ENCODE measurements around the gene CATSPER3. TPM values are rescaled to one million over a fixed set of nuclear protein-coding genes. Genes with fewer than 3 reads are reported as not detected.
A peak's percentile ranks its signal among the peaks of the same experiment; 100 is the strongest.

The CATSPER3 gene
- total RNA-seq, 1 donor from 2014 or later, result 0.54 TPM

DNA sequence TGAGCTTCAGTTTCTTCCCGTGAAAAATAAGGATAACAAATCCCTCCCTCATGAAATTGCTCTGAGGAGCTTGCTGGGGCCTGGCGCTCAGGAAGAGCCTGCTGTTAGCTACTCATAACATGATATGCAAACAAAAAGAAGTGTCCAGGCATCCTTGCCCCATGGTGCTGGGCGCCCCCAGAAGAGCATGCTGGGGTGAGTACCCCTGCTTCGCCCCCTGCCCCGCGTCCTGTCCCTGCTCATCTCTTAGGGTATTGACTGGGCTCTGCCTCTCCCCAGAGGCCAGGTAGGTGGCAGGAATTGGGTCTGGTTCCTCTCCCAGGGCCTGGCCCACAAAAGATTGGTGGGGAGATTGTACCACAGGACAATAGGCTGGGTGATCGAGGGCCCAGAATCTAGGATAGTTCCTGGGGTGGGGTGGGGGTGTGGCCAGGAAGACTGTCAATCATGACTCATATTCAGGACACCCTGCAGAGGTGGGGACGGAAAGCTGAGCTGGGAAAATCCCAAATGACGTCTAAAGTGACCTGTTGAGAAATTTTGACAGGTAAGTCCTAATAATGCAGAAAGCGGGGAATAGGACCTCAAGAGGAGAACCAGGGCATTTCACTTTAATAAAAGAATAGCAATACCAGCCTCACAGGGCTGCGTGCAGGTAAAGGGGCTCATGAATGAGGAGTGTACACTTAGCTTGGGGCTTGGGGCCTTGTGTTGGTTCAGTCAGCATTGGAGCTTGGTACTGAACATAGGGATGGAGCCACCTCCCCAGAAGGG is 57.4 kb downstream of the CATSPER3 start:
- no peak for DNase-seq
- Mint-ChIP-seq H3K4me1 (peaks cover 7% of the 10 kb centered on the region), H3K4me3 (no peak overlapping the region), H3K27me3 (peaks cover 54% of the 10 kb centered on the region), H3K27ac (no peak overlapping the region), H3K9me3 (peaks cover 7% of the 10 kb centered on the region), H3K36me3 (ENCODE audit: low read depth) (peaks cover 9% of the 10 kb centered on the region)
- intact Hi-C loops (cut with micrococcal nuclease), result no loop called here

DNA sequence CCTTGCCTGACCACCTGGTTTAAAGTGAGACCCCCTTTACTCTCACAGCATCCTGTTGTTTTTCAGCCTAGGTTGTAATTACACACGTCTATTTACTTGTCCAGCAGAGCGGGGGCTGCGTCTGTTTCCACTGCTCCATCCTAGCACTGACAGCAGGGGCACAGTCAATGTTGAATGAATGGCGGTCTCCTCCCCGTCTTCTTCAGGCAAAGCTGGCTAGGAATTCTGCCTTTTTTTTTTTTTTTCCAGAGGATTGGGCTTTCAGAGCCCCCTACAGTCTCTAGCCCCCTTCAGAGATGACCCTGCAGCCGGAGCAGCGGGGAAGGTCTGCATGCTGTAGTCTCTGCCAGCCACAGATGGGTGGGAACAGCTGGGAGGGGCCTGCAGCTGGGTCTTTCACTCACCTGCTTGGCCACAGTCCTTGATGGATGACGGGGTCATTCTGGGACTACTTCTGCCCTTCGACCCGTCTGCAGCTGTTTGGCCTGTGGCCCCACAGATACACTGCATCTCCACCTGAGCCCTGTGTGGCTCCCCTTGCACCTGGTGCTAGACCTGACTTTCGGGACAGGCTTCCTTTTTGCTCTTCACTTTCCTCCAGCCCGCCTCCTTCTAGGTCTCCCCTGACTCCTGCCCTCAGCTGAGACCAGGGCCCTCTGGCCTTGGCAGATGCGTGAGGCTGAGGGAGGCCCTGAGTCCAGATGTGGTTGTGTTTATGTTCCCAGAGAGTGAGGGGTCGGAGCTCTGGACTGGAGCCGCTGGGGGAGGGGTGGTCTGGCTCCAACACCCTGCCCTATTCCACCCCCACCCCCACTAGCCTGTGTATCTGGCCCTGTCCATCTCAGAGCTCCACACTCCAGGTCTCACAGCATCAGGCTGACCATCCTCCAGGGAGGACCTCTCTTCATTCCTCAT is 58.3 kb downstream of the CATSPER3 start:
- no peak overlapping the region for H3K27ac Mint-ChIP-seq
- peaks cover 60% of the 10 kb centered on the region for H3K27me3 Mint-ChIP-seq
- H3K36me3 Mint-ChIP-seq (ENCODE audit: low read depth), result peaks cover 9% of the 10 kb centered on the region
- DNase-seq, result no peak
- intact Hi-C loops (cut with micrococcal nuclease), result no loop called here
- H3K4me3 Mint-ChIP-seq, result no peak overlapping the region
- peaks cover 15% of the 10 kb centered on the region for H3K4me1 Mint-ChIP-seq
- peaks cover 7% of the 10 kb centered on the region for H3K9me3 Mint-ChIP-seq

DNA sequence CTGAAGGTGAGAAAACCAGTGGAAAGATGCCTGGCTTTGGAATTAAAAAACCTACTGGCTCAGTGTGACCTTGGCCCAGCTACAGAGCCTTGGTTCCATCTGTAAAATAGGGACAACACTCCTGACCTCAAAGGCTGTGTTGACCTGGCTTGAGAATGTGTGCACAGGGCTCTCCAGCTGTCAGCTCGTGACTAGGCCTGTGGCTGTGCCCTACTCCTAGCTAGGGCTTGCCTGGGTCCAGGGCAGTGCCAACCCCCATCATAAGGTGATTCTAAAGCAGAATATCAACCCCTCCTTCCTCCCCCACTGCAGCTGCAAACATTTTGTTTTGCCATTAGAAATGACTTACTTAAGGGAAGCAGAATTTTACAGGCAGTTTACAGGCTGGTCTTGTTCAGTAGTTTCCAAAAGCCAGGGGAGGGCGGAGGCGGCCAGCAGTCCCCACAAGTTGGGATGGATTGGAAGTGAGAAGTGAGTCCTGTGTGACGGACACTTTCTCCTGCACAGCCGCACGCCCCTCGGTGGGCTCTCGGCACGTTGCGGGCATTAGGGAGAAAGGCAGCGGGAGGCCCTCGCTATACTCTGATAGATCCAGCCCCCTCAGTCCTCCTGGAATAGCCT is 59.0 kb downstream of the CATSPER3 start:
- DNase-seq, result no peak
- Mint-ChIP-seq H3K4me1 (peaks cover 18% of the 10 kb centered on the region), H3K9me3 (peaks cover 7% of the 10 kb centered on the region), H3K4me3 (no peak overlapping the region), H3K27ac (no peak overlapping the region), H3K36me3 (ENCODE audit: low read depth) (peaks cover 9% of the 10 kb centered on the region), H3K27me3 (peaks cover 62% of the 10 kb centered on the region)
- intact Hi-C loops (cut with micrococcal nuclease), result no loop called here

DNA sequence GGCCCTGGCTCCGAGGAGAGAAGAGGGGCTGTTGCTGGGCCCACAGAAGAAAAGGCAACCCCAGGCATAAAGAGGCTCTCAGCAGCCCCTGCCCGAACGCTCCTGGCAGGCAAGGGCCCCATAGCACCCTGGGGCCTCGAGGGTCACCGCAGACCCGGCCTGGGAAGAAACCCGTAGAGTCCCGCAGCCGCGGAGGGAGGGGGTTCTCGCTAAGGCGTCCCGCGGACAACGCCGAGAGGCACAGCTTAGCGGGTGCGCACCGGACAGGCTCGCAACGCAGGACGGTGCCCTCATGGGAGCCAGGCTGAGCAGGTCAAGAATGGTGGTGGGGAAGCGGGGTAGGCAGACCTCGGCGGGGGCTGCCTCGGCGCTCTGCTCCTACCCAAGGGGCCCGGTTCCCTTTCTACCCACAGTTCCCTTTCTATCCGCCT is 59.6 kb downstream of the CATSPER3 start:
- intact Hi-C loops (cut with micrococcal nuclease), result no loop called here
- peak overlapping the region; percentile 69 for H3K27ac Mint-ChIP-seq
- H3K4me3 Mint-ChIP-seq, result no peak overlapping the region
- peaks cover 22% of the 10 kb centered on the region for H3K4me1 Mint-ChIP-seq
- H3K9me3 Mint-ChIP-seq, result peaks cover 7% of the 10 kb centered on the region
- no peak for DNase-seq
- H3K27me3 Mint-ChIP-seq, result peaks cover 65% of the 10 kb centered on the region
- H3K36me3 Mint-ChIP-seq (ENCODE audit: low read depth), result peaks cover 9% of the 10 kb centered on the region

DNA sequence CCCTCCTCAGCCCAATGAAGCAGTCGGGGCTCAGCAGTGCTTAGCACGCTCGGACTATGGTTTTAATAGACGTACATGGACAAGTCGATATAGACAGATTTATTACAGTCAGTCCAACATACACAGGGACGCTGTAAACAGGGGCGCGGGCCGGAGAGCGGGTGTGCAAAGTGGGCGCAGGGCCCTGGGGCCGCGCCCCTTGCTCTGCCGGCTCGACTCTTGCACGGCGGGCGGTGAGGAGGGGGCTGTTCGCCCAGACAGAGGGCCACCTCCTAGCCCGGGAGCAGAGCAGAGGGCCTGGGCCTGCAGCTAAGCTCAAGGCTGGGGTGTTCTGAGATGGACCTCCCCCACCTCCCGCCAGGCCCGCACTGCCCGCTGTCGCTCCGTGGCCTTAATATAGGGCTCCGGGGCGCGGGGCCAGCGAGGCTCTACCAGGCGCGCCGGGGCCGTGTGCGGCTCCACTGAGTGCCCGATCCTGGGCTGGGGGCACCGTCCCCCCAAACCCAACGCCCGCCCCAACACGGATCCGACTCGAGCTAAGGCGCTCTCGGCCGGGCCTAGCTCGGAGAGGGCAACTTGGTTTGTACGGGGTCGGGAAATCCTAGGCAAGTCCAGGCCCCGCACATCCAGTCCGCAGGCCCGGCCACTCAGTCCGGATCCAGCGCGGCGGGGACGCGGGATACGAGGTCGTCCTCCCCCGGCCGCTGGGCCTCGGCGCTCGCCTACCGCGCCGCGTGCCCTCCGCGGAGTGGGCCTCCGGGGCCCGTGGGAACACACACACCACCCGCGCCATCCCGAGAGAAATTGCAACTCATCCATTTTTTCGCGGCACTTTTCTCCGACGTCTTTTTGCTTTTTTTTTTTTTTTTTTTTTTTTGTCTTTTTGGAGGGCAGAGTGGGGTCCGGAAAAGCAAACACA is 60.2 kb downstream of the CATSPER3 start:
- no peak for DNase-seq
- H3K27ac Mint-ChIP-seq, result peak overlapping the region; percentile 69
- H3K4me1 Mint-ChIP-seq, result peaks cover 22% of the 10 kb centered on the region
- H3K36me3 Mint-ChIP-seq (ENCODE audit: low read depth), result peaks cover 9% of the 10 kb centered on the region
- intact Hi-C loops (cut with micrococcal nuclease), result no loop called here
- H3K27me3 Mint-ChIP-seq, result peaks cover 67% of the 10 kb centered on the region
- peaks cover 7% of the 10 kb centered on the region for H3K9me3 Mint-ChIP-seq
- H3K4me3 Mint-ChIP-seq, result no peak overlapping the region

DNA sequence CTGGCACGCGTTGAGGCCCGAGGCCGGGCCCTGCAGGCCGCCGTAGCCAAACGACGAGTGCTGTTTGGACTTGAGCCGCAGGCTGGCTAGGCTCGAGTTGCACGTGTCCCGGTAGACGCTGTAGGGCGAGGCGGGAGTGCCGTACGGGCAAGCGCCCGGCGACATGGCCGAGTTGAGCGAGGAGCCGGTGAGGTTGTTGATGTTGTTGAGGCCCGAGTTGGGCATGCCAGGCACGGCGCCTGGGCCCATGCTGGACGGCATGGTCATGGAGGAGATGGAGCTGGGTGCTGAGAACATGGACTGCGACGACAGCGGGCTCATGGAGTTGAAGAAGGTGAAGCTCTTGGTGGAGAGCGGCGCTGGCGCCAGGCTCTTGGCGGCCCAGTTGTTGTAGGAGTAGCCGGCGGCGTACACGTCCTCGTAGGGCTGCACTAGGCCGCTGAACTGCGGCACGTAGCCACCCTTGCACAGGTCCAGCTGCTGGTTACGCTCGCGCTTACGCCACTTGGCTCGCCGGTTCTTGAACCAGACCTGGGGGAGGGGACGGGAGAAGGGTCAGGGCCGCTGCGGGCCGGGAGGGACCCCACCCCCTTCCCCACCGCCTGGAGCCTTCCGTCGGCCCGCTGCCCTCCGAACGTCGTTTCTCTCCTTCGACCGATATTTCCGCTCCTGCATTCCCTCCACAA is 61.2 kb downstream of the CATSPER3 start:
- Mint-ChIP-seq H3K4me3 (peak overlapping the region; percentile 1), H3K27ac (peak overlapping the region; percentile 62), H3K27me3 (peaks cover 68% of the 10 kb centered on the region), H3K9me3 (peaks cover 7% of the 10 kb centered on the region), H3K4me1 (peaks cover 25% of the 10 kb centered on the region), H3K36me3 (ENCODE audit: low read depth) (peaks cover 9% of the 10 kb centered on the region)
- peak; percentile 63 for DNase-seq
- intact Hi-C loops (cut with micrococcal nuclease), result no loop called here

DNA sequence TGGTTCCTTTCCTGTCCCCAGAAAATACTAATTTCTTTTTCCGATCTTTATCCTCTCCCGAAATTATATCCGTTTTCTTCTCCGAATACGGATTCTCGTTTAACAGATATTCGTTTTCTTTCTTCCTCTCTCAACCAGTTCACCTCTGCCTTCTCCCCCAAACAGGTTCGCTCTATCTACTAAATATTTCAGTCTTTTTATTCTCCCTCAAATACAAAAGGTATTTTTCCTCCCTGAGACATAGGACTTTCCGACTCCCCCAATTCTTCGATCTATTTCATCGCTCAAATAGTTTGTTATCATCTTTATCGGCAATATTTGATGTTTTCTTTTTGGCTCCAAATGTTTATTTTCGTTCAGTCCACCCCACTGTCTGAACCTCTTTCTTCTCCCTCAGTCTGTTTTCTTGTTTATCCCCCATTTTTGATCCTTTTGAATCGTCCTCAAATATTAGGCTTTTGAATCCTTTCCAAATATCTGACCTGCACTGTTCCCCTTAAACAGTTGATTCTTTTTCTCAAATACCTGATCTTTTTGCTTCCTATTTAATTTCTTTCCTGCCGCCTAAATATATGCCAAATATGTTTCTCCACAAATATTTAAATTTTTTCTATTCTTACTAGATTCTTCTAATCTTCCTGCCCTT is 61.9 kb downstream of the CATSPER3 start:
- H3K4me1 Mint-ChIP-seq, result peaks cover 27% of the 10 kb centered on the region
- H3K9me3 Mint-ChIP-seq, result peaks cover 7% of the 10 kb centered on the region
- intact Hi-C loops (cut with micrococcal nuclease), result loop anchor here (1.0 to 5.0 kb wide), 3 partner anchors 11 to 513 kb away; no protein-coding TSS in a partner anchor
- H3K27ac Mint-ChIP-seq, result peak overlapping the region; percentile 52
- no peak for DNase-seq
- peaks cover 70% of the 10 kb centered on the region for H3K27me3 Mint-ChIP-seq
- peaks cover 9% of the 10 kb centered on the region for H3K36me3 Mint-ChIP-seq (ENCODE audit: low read depth)
- H3K4me3 Mint-ChIP-seq, result peak overlapping the region; percentile 1

DNA sequence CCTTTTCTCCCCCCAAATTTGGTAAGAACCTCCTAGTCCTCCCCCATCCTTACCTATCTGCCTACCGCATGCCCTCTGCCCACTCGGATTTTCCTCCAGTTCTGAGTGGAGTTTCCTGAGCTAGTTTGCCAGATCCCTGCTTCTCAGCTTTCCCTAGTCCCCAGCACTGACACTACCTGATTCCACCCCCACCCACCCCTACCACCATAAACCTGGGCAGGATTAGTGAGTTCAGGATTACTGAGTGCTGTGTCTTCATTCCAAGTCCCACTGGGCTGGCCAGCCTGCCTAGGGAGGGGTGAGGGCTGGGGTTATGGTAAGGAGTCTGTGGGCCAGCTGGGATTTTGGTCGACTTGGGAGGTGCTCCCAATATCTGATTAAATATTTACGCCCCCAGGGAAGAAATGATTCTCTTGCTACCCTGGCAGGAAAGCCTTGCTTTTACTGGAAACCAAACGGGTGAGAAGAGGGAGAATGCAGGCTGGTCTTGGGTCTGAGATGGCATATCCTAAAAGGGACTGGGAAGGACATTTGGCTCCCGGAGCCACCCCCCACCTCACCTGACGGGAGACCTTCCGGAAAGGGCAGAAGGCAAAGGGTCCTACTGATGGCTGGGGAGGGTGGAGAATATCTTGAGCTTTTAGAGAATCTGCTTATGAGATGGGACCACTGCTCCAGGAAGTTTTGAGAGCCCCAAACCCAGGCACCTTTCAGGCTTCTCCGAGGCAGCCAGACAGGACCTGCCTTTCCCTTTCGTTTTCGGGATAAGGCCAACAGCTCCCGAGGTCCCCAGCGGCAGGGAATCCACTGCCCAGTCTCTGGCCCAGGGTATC is 62.6 kb downstream of the CATSPER3 start:
- Mint-ChIP-seq H3K9me3 (peaks cover 7% of the 10 kb centered on the region), H3K27me3 (peaks cover 75% of the 10 kb centered on the region), H3K4me3 (peak overlapping the region; percentile 67), H3K27ac (no peak overlapping the region), H3K36me3 (ENCODE audit: low read depth) (peaks cover 9% of the 10 kb centered on the region), H3K4me1 (peaks cover 29% of the 10 kb centered on the region)
- peak; percentile 63 for DNase-seq
- intact Hi-C loops (cut with micrococcal nuclease), result loop anchor here (1.0 to 5.0 kb wide), 3 partner anchors 10 to 512 kb away; no protein-coding TSS in a partner anchor

DNA sequence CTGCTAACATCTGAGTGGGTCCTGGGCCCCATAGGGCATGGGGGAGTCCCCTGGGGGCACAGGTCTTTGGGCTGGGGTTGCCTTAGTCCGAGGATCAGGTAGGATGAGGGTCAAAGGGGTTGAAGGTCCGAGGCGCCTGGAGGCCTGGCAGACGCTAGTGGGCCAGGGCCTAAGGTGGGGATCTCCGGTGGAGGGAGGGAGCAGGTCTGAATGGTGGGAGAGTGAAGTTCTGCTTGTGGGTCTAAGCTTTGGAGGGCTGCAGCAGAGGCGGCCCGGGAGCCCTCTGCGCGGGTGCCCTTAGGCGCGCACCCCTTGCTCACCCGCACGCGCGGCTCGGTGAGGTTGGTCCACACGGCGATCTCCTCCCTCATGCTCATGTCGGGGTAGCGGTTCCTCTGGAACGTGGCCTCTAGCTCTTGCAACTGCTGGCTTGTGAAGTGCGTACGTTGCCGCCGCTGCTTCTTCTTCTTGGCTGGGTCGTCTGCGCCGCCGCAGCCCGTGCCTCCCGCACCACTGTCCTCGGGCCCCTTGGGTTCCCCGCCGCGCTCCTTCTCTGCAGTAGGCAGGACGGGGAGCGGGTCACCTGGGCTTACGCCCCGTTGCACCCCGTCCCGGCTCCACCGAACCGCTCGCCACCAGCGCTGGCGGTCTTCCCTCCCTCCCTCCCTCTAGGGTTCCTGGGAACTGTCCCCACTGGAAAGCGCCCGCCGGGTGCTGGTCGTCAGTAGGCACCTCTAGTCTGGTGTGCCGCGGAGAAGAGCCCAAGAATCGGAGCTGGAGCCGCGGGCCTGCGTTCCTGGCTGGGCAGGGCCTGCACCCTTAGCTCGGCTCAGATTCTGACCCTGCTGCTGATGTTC is 63.5 kb downstream of the CATSPER3 start:
- intact Hi-C loops (cut with micrococcal nuclease), result loop anchor here (1.0 to 5.0 kb wide), 3 partner anchors 9 to 511 kb away; no protein-coding TSS in a partner anchor
- peaks cover 29% of the 10 kb centered on the region for H3K4me1 Mint-ChIP-seq
- peaks cover 9% of the 10 kb centered on the region for H3K36me3 Mint-ChIP-seq (ENCODE audit: low read depth)
- H3K27ac Mint-ChIP-seq, result peak overlapping the region; percentile 20
- peak overlapping the region; percentile 67 for H3K4me3 Mint-ChIP-seq
- peaks cover 74% of the 10 kb centered on the region for H3K27me3 Mint-ChIP-seq
- peaks cover 7% of the 10 kb centered on the region for H3K9me3 Mint-ChIP-seq
- DNase-seq, result peak; percentile 65

DNA sequence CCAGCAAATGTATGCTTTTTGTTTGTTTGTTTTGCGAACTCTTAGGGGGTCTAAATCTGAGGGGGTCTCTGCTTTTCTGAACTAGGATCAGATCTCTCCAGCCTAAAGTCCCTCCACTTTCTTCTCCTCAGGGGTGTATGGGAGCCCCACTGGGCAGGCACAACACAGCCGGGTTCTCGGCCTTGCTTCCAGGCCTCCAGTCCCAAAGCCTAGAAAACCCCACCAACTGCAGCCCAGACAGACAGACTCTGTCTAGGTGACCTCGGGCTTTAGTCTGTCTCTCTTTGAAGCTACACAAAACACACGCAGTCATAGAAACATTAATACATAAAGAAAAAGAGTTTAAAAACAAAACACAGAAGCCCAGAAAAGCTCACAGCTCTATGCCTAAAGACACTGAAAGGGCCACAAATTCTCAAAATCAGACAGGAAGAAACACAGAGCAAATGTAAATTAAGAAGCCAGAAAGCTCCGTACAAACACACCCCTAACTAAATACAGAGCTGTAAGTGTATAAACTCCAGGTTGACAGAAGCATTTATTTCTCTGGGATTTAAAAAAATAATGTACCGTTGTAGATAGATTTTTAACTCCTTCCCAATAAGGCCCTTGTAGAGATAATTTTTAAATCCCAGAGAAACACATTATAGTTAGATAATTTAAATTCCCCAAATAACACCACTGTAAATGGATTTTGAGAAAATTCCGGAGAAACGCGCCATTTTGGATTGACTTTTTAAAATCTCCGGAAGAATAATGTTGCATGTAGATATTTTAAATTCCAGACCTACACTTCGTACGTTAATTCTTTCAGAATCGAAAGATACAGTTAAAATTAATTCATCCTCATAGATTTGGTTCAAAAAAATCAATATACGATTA is 64.3 kb downstream of the CATSPER3 start:
- no peak for DNase-seq
- Mint-ChIP-seq H3K4me3 (peak overlapping the region; percentile 57), H3K9me3 (peaks cover 7% of the 10 kb centered on the region), H3K4me1 (peaks cover 29% of the 10 kb centered on the region), H3K36me3 (ENCODE audit: low read depth) (peaks cover 9% of the 10 kb centered on the region), H3K27ac (no peak overlapping the region), H3K27me3 (peaks cover 74% of the 10 kb centered on the region)
- intact Hi-C loops (cut with micrococcal nuclease), result loop anchor here (5.0 kb wide), 2 partner anchors 455 to 510 kb away; no protein-coding TSS in a partner anchor

All from activated CD4-positive, alpha-beta T cell treated with anti-CD3 and anti-CD28 coated beads, Interleukin-2, amount 10 ng/mL, durations not matched to agents 24 days and 14 days (primary cell).